ENCODE results near the gene KCNG2. TPM values are rescaled to one million over a fixed set of nuclear protein-coding genes. Genes with fewer than 3 reads are reported as not detected.

Gene KCNG2
- total RNA-seq, 1 experiment from 2014 or later, result not detected

- H3K27me3 ChIP-seq (replicated peaks; ENCODE audit: control insufficient read depth, insufficient read depth, low read length), result no peaks in the 10 kb centered on the region
- Mint-ChIP-seq H3K27ac (ENCODE audit: unreplicated experiment) (no peak overlapping the region), H3K27me3 (ENCODE audit: insufficient read depth, unreplicated experiment) (peaks cover 2% of the 10 kb centered on the region), H3K9me3 (ENCODE audit: unreplicated experiment) (no peaks in the 10 kb centered on the region), H3K4me3 (ENCODE audit: unreplicated experiment) (no peak overlapping the region), H3K36me3 (ENCODE audit: insufficient read depth, unreplicated experiment) (no peaks in the 10 kb centered on the region), H3K4me1 (ENCODE audit: low read depth, unreplicated experiment) (no peaks in the 10 kb centered on the region)
- H3K9me3 ChIP-seq, result no peaks in the 10 kb centered on the region
- intact Hi-C loops (cut with micrococcal nuclease; ENCODE audit: unreplicated experiment), result no loop called here
- DNase-seq, result no peak
- CTCF ChIA-PET, result no interaction called here
- no peaks in the 10 kb centered on the region for H3K36me3 ChIP-seq (ENCODE audit: control insufficient read depth, insufficient read depth, low read length)
- no peak for TF ChIP-seq CTCF (IDR thresholded peaks at IDR 0.05; ENCODE audit: insufficient read depth in 1 of 2, low read depth in 1 of 2, low read length in 1 of 2, severe bottlenecking in 1 of 2, unreplicated experiment in 1 of 2)
- no peak overlapping the region for H3K4me3 ChIP-seq (ENCODE audit: low read depth, low read length)
- POLR2A ChIA-PET, result no interaction called here
- no peaks in the 10 kb centered on the region for H3K4me1 ChIP-seq
- BruUV-seq (replicated peaks), result no TSS peak
These were observed 10.2 kb upstream of the KCNG2 start for GRCh38 chr18:79787527-79787864.

GRCh38 chr18:79787865-79788733 lies 9.6 kb upstream of the KCNG2 start:
- TF ChIP-seq CTCF (IDR thresholded peaks at IDR 0.05; ENCODE audit: insufficient read depth in 1 of 2, low read depth in 1 of 2, low read length in 1 of 2, severe bottlenecking in 1 of 2, unreplicated experiment in 1 of 2), result no peak
- no peaks in the 10 kb centered on the region for H3K9me3 Mint-ChIP-seq (ENCODE audit: unreplicated experiment)
- H3K4me1 Mint-ChIP-seq (ENCODE audit: low read depth, unreplicated experiment), result no peaks in the 10 kb centered on the region
- Histone ChIP-seq H3K4me3 (ENCODE audit: low read depth, low read length) (no peak overlapping the region), H3K4me1 (no peaks in the 10 kb centered on the region), H3K27me3 (replicated peaks; ENCODE audit: control insufficient read depth, insufficient read depth, low read length) (no peaks in the 10 kb centered on the region), H3K9me3 (no peaks in the 10 kb centered on the region), H3K36me3 (ENCODE audit: control insufficient read depth, insufficient read depth, low read length) (no peaks in the 10 kb centered on the region)
- H3K27me3 Mint-ChIP-seq (ENCODE audit: insufficient read depth, unreplicated experiment), result peaks cover 2% of the 10 kb centered on the region
- H3K27ac Mint-ChIP-seq (ENCODE audit: unreplicated experiment), result no peak overlapping the region
- intact Hi-C loops (cut with micrococcal nuclease; ENCODE audit: unreplicated experiment), result no loop called here
- ChIA-PET CTCF (no interaction called here), POLR2A (no interaction called here)
- no TSS peak for BruUV-seq (replicated peaks)
- no peak for DNase-seq
- no peak overlapping the region for H3K4me3 Mint-ChIP-seq (ENCODE audit: unreplicated experiment)
- no peaks in the 10 kb centered on the region for H3K36me3 Mint-ChIP-seq (ENCODE audit: insufficient read depth, unreplicated experiment)

GRCh38 chr18:79788734-79789085 lies 9.0 kb upstream of the KCNG2 start:
- DNase-seq, result no peak
- H3K4me1 ChIP-seq, result no peaks in the 10 kb centered on the region
- H3K36me3 Mint-ChIP-seq (ENCODE audit: insufficient read depth, unreplicated experiment), result no peaks in the 10 kb centered on the region
- no peaks in the 10 kb centered on the region for H3K27me3 ChIP-seq (replicated peaks; ENCODE audit: control insufficient read depth, insufficient read depth, low read length)
- no peak overlapping the region for H3K27ac Mint-ChIP-seq (ENCODE audit: unreplicated experiment)
- POLR2A ChIA-PET, result no interaction called here
- CTCF ChIA-PET, result no interaction called here
- H3K27me3 Mint-ChIP-seq (ENCODE audit: insufficient read depth, unreplicated experiment), result peaks cover 2% of the 10 kb centered on the region
- H3K9me3 ChIP-seq, result no peaks in the 10 kb centered on the region
- no TSS peak for BruUV-seq (replicated peaks)
- no peaks in the 10 kb centered on the region for H3K4me1 Mint-ChIP-seq (ENCODE audit: low read depth, unreplicated experiment)
- no peak for TF ChIP-seq CTCF (IDR thresholded peaks at IDR 0.05; ENCODE audit: insufficient read depth in 1 of 2, low read depth in 1 of 2, low read length in 1 of 2, severe bottlenecking in 1 of 2, unreplicated experiment in 1 of 2)
- intact Hi-C loops (cut with micrococcal nuclease; ENCODE audit: unreplicated experiment), result no loop called here
- no peaks in the 10 kb centered on the region for H3K9me3 Mint-ChIP-seq (ENCODE audit: unreplicated experiment)
- no peak overlapping the region for H3K4me3 ChIP-seq (ENCODE audit: low read depth, low read length)
- H3K36me3 ChIP-seq (ENCODE audit: control insufficient read depth, insufficient read depth, low read length), result no peaks in the 10 kb centered on the region
- no peak overlapping the region for H3K4me3 Mint-ChIP-seq (ENCODE audit: unreplicated experiment)
